ENCODE results near the gene MYL2.

GRCh38 chr12:110943373-110943772, 23.0 kb upstream of the MYL2 start:
- no peak for TF ChIP-seq YY1 (IDR thresholded peaks at IDR 0.05)
- TF ChIP-seq CTCF (IDR thresholded peaks at IDR 0.05; ENCODE audit: low read depth, low read length, missing input control): no peak
- TF ChIP-seq ZBTB33 (IDR thresholded peaks at IDR 0.05): no peak
- no peak for TF ChIP-seq RAD21 (IDR thresholded peaks at IDR 0.05)
